ENCODE data around the gene ZC3H8. TPM values are rescaled to one million over a fixed set of nuclear protein-coding genes. Genes with fewer than 3 reads are reported as not detected.
A peak's percentile ranks its signal among the peaks of the same experiment; 100 is the strongest.
"Not testable (repeated sequence)": the region's sequence is repeated elsewhere in the genome, so short reads cannot be mapped to it uniquely, and the experiment has no call there.

The ZC3H8 gene
- 9.4 TPM for total RNA-seq

GRCh38 chr2:112254466-112255240 is at the start of gene ZC3H8:
Gene ZC3H8 (minus strand): TSS chr2:112255042. CDS start chr2:112254981, 61 bp downstream.
- ATAC-seq: peak; percentile 98

- no peak for ATAC-seq
Measured at GRCh38 chr2:112304298-112304941, 49.6 kb upstream of the ZC3H8 start.

GRCh38 chr2:112301973-112302372 is 47.1 kb upstream of the ZC3H8 start:
- no peak for ATAC-seq

GRCh38 chr2:112301171-112301584 is 46.3 kb upstream of the ZC3H8 start:
- no peak for ATAC-seq

- no peak for ATAC-seq
Measured at GRCh38 chr2:112296407-112296806, 41.6 kb upstream of the ZC3H8 start.

- no peak for ATAC-seq
Measured at GRCh38 chr2:112295407-112296078, 40.7 kb upstream of the ZC3H8 start.

GRCh38 chr2:112293636-112294401 is 39.0 kb upstream of the ZC3H8 start:
- no peak for ATAC-seq

GRCh38 chr2:112290648-112291047 is 35.8 kb upstream of the ZC3H8 start:
- ATAC-seq: no peak

GRCh38 chr2:112290088-112290487 is 35.2 kb upstream of the ZC3H8 start:
- no peak for ATAC-seq

- not testable (repeated sequence) for ATAC-seq
Measured at GRCh38 chr2:112283535-112283934, 28.7 kb upstream of the ZC3H8 start.

GRCh38 chr2:112282066-112282465 is 27.2 kb upstream of the ZC3H8 start:
- not testable (repeated sequence) for ATAC-seq

- ATAC-seq: no peak
Measured at GRCh38 chr2:112277596-112278220, 22.9 kb upstream of the ZC3H8 start.

GRCh38 chr2:112276954-112277353 is 22.1 kb upstream of the ZC3H8 start:
- no peak for ATAC-seq

- peak; percentile 84 for ATAC-seq
Measured at GRCh38 chr2:112275887-112276773, 21.3 kb upstream of the ZC3H8 start.

- peak; percentile 100 for ATAC-seq
Measured at GRCh38 chr2:112275311-112275886, 20.6 kb upstream of the ZC3H8 start, which contains the start of gene ZC3H6. Gene ZC3H6 (plus strand): TSS chr2:112275597. CDS start chr2:112275995, 398 bp downstream.

- no peak for ATAC-seq
Measured at GRCh38 chr2:112273349-112273748, 18.5 kb upstream of the ZC3H8 start.

GRCh38 chr2:112272669-112273068 is 17.8 kb upstream of the ZC3H8 start:
- ATAC-seq: no peak

GRCh38 chr2:112268547-112268946 is 13.7 kb upstream of the ZC3H8 start:
- no peak for ATAC-seq

GRCh38 chr2:112262876-112263275 is 8.0 kb upstream of the ZC3H8 start:
- no peak for ATAC-seq

GRCh38 chr2:112260295-112260625 is 5.4 kb upstream of the ZC3H8 start:
- ATAC-seq: no peak
